HG02938 (cell line): ENCODE results near the gene RFPL1.
"Not testable (repeated sequence)": the region's sequence is repeated elsewhere in the genome, so short reads cannot be mapped to it uniquely, and the experiment has no call there.

ENCODE experiments used
- ATAC-seq: cut with Tn5 transposase; IDR thresholded peaks from one replicate; pipeline ENCODE4 v1.9.1; 2021; ENCODE audit warnings: mild to moderate bottlenecking, moderate library complexity; ENCODE audit not compliant: unreplicated experiment

The RFPL1 gene

DNA sequence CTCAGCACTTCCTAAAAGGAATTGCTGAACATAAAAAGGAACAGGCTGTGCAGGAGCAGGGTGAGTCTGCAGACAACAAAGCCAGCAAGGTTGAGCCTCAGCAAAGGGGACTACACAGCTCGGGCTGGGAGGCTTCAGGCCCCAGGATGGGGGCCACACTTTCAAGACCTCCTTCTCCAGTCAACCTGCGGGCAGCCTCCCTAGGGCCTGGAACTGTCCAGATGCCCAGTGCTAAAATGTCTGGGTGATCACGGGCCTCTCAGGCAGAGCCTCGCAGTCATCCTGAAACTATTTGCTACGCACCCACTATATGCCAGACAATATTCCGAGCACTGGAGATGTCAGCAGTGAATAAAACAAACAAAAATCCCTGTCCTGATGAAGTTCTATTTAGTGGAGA is 37.7 kb downstream of the RFPL1 start:
- ATAC-seq = no peak

DNA sequence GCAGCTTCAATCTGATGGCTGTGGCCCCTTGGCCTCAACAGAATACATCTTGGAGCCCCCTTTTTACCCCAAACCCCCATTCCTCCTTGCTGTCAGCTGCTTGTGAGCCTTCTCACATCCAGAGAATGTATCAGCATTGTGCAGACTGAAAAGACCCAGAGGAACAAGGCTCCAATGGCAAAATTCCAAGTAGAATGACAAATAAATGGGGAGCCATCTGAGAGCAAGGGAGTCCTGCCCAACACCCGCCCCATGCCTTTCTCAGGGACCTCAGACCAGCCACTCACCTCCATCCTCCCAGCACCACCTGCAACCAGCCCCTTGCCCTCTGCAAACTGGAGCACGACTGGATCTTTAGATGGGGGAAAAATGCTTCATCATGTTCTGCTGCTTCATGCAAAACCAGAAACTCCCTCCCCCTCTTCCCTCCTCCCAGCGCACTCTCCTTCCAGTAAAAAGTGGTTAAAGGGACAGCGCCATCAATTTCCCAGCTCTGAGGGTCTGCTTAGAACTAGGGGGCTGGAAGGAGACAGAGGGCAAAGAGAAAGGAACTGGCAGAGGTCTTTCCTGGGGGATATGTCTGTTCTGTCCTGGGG is 39.4 kb downstream of the RFPL1 start:
- ATAC-seq = no peak

DNA sequence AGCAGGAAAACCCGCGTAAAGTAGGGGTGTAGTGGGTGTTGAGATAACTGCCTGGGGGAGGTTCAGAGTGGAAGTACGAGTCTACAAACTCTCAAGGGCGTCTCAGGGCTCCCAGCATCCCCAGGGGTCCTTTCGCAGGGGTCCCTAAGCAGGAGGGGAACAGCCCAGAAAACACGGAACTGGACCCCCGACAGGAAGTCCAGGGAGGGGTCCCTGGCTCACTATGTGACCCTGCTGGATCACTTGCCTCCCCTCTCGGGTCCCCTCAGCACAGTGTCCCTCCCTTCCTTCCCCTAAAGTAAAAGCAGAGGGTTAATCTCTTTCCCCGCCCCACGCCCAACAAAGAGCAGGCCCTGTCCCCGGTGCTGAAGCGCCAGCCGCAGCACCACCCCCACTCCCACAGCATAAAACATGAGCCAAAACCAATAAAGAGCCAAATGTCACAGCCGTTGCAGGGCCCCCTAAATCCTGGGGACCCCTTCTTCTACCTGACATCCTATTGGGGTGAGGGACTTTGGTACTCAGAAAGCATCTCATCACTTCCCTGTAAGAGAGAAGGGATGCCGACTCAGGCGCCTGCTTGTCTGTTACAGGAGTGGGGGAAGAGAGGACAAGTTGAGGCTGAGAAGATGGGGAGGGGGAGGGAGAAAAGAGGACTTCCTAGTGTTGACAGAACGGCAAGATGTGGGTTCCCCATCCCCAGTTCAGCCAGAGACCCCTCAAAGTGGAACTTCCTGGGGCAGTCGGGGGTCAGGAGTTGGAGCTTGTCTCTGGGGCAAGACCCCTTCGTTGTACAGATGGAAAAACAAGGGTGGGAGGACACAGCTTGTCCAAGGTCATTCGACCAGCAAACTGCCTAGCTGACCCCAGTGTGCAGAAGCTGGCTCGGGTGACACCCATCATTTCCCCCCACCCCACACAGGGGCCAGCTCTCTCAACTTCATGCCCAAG is 40.2 kb downstream of the RFPL1 start:
- ATAC-seq = no peak

DNA sequence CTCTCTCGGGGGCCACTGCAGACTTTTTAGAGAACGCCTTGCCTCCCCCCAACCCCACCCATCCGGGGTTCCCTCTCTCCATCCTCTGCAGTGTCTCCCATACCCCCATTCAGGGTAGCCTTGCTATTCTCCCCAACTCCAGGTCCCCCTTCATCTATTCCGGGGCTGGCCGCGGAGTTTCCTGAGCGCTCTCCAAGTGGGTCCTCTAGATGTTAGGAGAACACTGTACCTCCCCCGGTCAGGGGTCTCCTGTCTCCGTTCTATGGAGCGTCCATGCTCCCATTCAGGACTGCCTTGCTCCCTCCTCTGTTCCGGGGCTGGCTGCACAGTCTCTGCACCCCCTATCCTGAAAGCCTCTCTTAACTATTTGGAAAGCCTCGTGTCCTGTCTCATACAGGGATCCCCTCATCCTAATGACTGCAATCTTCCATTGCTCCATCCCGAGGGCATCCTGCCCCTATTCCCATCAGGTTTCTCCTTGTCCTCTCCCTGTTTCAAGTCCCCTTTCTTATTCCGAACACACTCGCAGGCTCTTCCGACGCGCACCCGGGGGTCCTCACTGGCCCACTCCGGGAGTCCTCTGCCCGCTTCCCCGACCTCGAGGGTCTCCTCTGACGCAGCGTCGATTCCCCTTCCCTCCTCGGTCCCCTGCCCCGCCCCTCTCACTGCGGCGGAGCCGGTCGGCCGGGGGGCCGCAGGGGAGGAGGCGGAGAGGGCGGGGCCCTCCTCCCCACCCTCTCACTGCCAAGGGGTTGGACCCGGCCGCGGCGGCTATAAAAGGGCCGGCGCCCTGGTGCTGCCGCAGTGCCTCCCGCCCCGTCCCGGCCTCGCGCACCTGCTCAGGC is 41.3 kb downstream of the RFPL1 start, which contains the start of gene NEFH:
Gene NEFH, plus strand, starts transcription at position 802 of the 845 bp plus-strand sequence. CDS start 45 bp downstream, outside the sequence.
- ATAC-seq = no peak

DNA sequence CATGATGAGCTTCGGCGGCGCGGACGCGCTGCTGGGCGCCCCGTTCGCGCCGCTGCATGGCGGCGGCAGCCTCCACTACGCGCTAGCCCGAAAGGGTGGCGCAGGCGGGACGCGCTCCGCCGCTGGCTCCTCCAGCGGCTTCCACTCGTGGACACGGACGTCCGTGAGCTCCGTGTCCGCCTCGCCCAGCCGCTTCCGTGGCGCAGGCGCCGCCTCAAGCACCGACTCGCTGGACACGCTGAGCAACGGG is 41.8 kb downstream of the RFPL1 start:
- ATAC-seq = no peak

DNA sequence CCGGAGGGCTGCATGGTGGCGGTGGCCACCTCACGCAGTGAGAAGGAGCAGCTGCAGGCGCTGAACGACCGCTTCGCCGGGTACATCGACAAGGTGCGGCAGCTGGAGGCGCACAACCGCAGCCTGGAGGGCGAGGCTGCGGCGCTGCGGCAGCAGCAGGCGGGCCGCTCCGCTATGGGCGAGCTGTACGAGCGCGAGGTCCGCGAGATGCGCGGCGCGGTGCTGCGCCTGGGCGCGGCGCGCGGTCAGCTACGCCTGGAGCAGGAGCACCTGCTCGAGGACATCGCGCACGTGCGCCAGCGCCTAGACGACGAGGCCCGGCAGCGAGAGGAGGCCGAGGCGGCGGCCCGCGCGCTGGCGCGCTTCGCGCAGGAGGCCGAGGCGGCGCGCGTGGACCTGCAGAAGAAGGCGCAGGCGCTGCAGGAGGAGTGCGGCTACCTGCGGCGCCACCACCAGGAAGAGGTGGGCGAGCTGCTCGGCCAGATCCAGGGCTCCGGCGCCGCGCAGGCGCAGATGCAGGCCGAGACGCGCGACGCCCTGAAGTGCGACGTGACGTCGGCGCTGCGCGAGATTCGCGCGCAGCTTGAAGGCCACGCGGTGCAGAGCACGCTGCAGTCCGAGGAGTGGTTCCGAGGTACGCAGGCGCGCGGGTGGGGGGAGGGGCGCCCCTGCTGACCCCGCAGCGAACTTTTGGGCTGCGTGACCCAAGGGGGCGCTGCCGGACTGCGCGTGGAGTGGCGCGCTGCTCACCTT is 42.3 kb downstream of the RFPL1 start:
- ATAC-seq = no peak

DNA sequence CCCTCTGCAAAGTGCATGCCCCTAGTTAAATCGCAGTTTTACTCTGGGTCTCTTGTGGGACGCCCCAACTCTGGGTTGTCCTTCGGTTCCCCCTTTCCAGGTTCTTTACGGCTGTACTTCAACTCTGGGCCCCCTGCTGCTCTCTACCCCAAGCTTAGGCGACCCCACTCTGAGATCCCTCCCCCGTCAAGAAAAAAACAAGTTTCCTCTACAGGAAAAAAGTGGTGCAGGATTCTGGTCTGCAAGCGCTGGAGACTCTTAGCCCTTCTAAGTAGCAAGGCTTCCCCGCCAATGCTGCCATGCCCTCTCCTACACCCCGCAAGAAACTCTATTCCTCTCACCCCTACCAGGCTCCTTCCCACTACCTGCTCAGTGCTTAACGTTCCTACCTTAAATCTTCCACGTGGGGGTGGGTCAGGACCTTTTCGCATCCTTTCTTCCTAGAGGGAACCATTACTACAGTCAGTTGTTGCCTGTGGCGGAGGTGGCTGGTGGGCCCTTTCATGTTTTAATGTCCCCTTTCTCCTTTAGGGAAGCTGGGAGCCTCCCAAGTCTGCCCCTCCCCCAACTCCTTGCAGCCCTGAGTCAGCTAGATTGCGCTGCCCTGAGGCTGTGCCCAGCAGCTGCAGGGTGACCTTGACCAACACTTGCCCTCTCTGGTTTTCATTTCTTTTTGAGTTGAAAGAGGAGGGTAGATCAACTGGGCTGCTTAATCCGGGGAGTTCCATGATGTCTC is 43.0 kb downstream of the RFPL1 start:
- ATAC-seq = no peak

DNA sequence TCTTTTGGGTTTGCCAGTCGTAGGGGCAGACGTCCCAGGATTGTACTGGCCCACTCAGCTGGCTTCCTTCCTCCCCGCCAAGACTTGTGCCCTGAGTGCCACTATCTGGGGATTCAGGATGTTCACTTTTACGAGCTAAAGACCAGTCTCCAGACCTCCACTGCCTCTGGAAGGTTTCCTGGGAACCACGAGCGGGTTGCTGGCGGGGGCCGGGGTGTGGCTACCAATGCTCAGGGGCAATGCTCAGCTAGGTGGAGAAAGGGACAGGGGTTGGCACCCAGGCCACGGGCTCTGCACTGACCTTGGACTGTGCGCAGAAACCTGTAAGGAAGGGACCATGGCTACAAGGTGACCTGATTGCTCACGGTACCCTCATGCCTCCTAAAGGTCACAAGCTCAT is 43.9 kb downstream of the RFPL1 start:
- no peak for ATAC-seq

DNA sequence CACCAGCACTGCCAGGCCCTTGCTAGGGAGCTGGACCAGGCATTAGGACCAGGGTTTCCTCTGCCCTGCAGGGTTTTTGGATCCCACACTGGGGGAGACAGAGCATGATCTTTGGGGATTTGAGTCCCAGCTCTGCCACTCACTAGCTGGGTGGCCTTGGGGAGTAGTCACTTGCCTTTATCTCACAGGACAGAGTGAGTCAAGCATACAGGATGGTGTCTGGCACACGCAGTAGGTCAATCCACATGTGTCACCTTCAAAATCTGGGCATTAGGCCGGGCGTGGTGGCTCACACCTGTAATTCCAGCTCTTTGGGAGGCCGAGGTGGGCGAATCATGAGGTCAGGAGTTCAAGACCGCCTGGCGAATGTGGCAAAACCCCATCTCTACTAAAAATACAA is 44.3 kb downstream of the RFPL1 start:
- no peak for ATAC-seq

DNA sequence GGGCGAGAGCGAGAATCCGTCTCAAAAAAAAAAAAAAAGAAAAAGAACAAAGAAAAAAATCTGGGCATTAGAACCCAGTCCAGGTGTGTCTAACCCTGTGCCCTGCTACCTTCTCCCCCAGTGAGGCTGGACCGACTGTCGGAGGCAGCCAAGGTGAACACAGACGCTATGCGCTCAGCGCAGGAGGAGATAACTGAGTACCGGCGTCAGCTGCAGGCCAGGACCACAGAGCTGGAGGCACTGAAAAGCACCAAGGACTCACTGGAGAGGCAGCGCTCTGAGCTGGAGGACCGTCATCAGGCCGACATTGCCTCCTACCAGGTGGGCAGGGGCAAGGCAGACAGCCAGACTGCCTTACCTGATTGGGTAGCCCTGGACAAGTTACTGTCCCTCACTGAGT is 44.9 kb downstream of the RFPL1 start:
- no peak for ATAC-seq

DNA sequence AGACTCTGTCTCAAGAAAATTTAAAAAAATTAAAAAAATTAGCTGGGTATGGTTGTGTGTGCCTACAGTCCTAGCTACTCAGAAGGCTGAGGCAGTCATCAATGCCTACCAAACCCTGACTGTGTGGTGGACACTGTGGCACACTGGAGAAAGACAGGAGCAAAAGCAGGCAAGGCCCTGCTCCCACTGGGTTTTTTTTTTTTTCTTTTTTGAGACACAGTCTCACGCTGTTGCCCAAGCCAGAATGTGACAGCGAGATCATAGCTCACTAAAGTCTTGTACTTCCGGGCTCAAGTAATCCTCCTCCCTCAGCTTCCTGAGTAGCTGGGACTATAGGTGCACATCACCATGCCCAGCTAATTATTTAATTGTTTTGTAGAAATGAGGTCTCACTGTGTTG is 46.3 kb downstream of the RFPL1 start:
- ATAC-seq = no peak

DNA sequence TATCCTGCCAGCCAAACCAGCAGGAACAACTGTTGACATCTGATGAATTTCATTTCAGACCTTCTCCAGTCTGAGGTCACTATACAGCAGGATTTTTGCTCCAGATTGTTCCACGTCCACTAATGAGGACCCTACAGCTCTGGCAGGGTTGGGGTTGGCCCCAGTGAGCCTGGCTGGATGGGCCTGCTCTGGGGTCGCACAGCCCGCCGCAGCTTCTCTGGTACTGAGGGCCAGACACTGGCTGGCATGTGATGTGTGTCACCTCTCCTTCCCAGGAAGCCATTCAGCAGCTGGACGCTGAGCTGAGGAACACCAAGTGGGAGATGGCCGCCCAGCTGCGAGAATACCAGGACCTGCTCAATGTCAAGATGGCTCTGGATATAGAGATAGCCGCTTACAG is 47.1 kb downstream of the RFPL1 start:
- ATAC-seq = no peak

DNA sequence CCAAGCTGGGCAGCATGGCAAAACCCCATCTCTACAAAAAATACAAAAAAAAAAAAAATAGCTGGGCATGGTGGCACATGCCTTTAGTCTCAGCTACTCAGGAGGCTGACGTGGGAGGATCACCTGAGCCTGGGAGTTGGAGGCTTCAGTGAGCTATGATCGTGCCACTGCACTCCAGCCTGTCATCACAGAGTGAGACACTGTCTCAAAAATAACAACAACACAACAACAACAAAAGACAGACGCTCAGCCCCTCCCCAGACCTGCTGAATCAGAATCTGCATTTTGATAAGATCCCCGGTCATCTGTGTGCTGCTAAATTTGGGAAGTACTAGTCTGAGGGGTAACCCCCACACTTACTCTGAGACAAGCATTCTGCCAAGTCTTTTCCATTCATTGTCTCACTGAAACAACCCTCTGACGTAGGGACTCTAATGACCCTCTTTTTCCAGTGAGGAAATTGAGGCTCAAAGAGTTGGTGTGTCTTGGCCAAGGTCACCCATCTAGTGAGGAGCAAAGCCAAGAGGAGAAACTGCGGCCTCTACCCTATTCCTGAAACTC is 49.1 kb downstream of the RFPL1 start:
- ATAC-seq = no peak

DNA sequence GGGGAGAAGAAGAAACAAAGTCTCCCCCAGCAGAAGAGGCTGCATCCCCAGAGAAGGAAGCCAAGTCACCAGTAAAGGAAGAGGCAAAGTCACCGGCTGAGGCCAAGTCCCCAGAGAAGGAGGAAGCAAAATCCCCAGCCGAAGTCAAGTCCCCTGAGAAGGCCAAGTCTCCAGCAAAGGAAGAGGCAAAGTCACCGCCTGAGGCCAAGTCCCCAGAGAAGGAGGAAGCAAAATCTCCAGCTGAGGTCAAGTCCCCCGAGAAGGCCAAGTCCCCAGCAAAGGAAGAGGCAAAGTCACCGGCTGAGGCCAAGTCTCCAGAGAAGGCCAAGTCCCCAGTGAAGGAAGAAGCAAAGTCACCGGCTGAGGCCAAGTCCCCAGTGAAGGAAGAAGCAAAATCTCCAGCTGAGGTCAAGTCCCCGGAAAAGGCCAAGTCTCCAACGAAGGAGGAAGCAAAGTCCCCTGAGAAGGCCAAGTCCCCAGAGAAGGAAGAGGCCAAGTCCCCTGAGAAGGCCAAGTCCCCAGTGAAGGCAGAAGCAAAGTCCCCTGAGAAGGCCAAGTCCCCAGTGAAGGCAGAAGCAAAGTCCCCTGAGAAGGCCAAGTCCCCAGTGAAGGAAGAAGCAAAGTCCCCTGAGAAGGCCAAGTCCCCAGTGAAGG is 50.9 kb downstream of the RFPL1 start:
- not testable (repeated sequence) for ATAC-seq

DNA sequence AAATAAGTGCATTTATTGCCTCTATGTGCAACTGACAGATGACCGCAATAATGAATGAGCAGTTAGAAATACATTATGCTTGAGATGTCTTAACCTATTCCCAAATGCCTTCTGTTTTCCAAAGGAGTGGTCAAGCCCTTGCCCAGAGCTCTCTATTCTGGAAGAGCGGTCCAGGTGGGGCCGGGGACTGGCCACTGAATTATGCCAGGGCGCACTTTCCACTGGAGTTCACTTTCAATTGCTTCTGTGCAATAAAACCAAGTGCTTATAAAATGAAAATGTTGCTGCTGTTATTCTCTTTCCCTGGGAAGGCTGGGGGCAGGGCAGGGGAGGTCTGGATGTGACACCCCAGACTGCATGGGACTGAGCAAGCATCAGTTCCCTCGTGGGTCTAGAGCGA is 52.6 kb downstream of the RFPL1 start:
- no peak for ATAC-seq
